ENCODE results near the gene RAB7A.

DNA sequence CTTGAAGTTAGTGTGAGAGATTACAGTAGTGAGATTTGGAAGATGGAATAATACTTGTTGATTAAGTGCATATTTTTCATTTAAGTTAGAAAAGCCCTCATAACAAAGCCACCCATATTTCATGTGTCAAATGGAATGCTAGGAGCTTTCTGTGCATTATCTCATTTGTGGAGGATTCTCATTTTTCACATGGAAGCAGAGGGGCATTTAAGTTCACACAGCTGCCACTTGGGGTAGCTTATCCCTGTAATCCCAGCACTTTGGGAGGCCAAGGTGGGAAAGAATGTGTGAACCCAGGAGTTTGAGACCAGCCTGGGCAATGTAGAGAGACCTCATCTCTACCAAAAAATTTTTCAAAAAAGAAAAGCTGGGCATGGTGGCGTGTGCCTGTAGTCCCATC lies 55.2 kb downstream of the RAB7A start:
- TF ChIP-seq, protein P1, sequence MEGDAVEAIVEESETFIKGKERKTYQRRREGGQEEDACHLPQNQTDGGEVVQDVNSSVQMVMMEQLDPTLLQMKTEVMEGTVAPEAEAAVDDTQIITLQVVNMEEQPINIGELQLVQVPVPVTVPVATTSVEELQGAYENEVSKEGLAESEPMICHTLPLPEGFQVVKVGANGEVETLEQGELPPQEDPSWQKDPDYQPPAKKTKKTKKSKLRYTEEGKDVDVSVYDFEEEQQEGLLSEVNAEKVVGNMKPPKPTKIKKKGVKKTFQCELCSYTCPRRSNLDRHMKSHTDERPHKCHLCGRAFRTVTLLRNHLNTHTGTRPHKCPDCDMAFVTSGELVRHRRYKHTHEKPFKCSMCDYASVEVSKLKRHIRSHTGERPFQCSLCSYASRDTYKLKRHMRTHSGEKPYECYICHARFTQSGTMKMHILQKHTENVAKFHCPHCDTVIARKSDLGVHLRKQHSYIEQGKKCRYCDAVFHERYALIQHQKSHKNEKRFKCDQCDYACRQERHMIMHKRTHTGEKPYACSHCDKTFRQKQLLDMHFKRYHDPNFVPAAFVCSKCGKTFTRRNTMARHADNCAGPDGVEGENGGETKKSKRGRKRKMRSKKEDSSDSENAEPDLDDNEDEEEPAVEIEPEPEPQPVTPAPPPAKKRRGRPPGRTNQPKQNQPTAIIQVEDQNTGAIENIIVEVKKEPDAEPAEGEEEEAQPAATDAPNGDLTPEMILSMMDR (IDR thresholded peaks at IDR 0.05), result no peak
- no peak for TF ChIP-seq POLR2A (IDR thresholded peaks at IDR 0.05)
